WTC11 (cell line): ENCODE data around the gene ZSCAN10. TPM values are rescaled to one million over a fixed set of nuclear protein-coding genes. Genes with fewer than 3 reads are reported as not detected.

ENCODE experiments used
- ATAC-seq: fragments of 200-7000 bp; cut with Tn5 transposase; 2 replicates; pipeline ENCODE4 v1.10.0; 2021; ENCODE audit warnings: mild to moderate bottlenecking, moderate library complexity
- CTCF ChIA-PET: fragments of 300-600 bp; sonication (Branson Sonifier 250); formaldehyde crosslinking; loops from one replicate; lab custom pipeline; 2021; ENCODE audit warnings: antibody characterized with exemption; lab: Charles Lee
- POLR2A ChIA-PET: fragments of 350-600 bp; sonication (Branson Sonifier 250); formaldehyde crosslinking; loops from one replicate; lab custom pipeline; 2021; ENCODE audit warnings: antibody characterized with exemption; lab: Charles Lee
- DNase-seq: peaks from one replicate; pipeline ENCODE4 v3.0.0; 2021; ENCODE audit warnings: low spot score
- H3K27ac Mint-ChIP-seq: 2 replicates; pipeline ENCODE4 v1.8.0; 2021; ENCODE audit warnings: mixed read lengths
- H3K27me3 Mint-ChIP-seq: 2 replicates; pipeline ENCODE4 v1.8.0; 2021; ENCODE audit warnings: low read depth, mild to moderate bottlenecking, moderate library complexity, mixed read lengths
- H3K36me3 Mint-ChIP-seq: 2 replicates; pipeline ENCODE4 v1.8.0; 2021; ENCODE audit warnings: mixed read lengths
- H3K4me1 Mint-ChIP-seq: 2 replicates; pipeline ENCODE4 v1.8.0; 2022; ENCODE audit warnings: mixed read lengths
- H3K4me3 Mint-ChIP-seq: 2 replicates; pipeline ENCODE4 v1.8.0; 2021; ENCODE audit warnings: mild to moderate bottlenecking, moderate library complexity, mixed read lengths
- H3K9me3 Mint-ChIP-seq: 2 replicates; pipeline ENCODE4 v1.8.0; 2021; ENCODE audit warnings: mixed read lengths
- AFF4 ChIP-seq: sonication (generic); formaldehyde crosslinking; IDR thresholded peaks from 2 replicates; pipeline ENCODE4 v1.8.1; 2023; ENCODE audit warnings: mild to moderate bottlenecking, missing genetic modification reagents, borderline replicate concordance
- ATF3 ChIP-seq: sonication (generic); formaldehyde crosslinking; conservative IDR thresholded peaks from 2 replicates; pipeline ENCODE4 v1.8.1; 2022; ENCODE audit warnings: mild to moderate bottlenecking, missing genetic modification reagents
- CTCF ChIP-seq: fragments of 200-600 bp; IDR thresholded peaks from 2 replicates; pipeline ENCODE4 v1.8.0; 2022; ENCODE audit warnings: antibody characterized with exemption
- ETV6 ChIP-seq: sonication (generic); formaldehyde crosslinking; IDR thresholded peaks from 2 replicates; pipeline ENCODE4 v1.8.1; 2022; ENCODE audit warnings: mild to moderate bottlenecking, missing genetic modification reagents
- NR2C2 ChIP-seq: sonication (generic); formaldehyde crosslinking; IDR thresholded peaks from 2 replicates; pipeline ENCODE4 v1.8.0; 2022; ENCODE audit warnings: mild to moderate bottlenecking, missing genetic modification reagents
- PRDM15 ChIP-seq: sonication (generic); formaldehyde crosslinking; IDR thresholded peaks from 2 replicates; pipeline ENCODE4 v1.8.0; 2022; ENCODE audit warnings: missing genetic modification reagents
- SMAD4 ChIP-seq: sonication (generic); formaldehyde crosslinking; IDR thresholded peaks from 2 replicates; pipeline ENCODE4 v1.8.0; 2022; ENCODE audit warnings: mild to moderate bottlenecking, missing genetic modification reagents
- SP1 ChIP-seq: sonication (generic); formaldehyde crosslinking; conservative IDR thresholded peaks from 2 replicates; pipeline ENCODE4 v1.8.1; 2022; ENCODE audit warnings: missing genetic modification reagents
- ZNF121 ChIP-seq: sonication (generic); formaldehyde crosslinking; IDR thresholded peaks from 2 replicates; pipeline ENCODE4 v1.8.0; 2023; ENCODE audit warnings: missing genetic modification reagents
- ZNF532 ChIP-seq: fragments of 250-450 bp; sonication (Bioruptor Pico); IDR thresholded peaks from 2 replicates; pipeline ENCODE4 v1.9.0; 2021; ENCODE audit warnings: mild to moderate bottlenecking, borderline replicate concordance
- total RNA-seq: library from RNA; stranded (reverse); gene quantifications from 3 replicates; pipeline ENCODE4 v1.2.3, GENCODE V29; 2021

ZSCAN10 gene
- total RNA-seq, 1 experiment from 2014 or later: 263 TPM

- ChIA-PET CTCF (interaction anchor here (0.6 to 6.0 kb wide), 23 partner anchors 9 to 474 kb away, joined by 3 to 112 read pairs (median 5); partner anchors contain the start of genes TNFRSF12A, ZNF205 and ZSCAN10), POLR2A (no interaction called here)
- Mint-ChIP-seq H3K36me3 (peaks cover 9% of the 10 kb centered on the region; the same call in 1 of the 2 replicates), H3K27me3 (no peaks in the 10 kb centered on the region), H3K4me1 (peaks cover 38% of the 10 kb centered on the region), H3K9me3 (no peaks in the 10 kb centered on the region), H3K27ac (peak overlapping the region; percentile 83; the same call in 1 of the 2 replicates), H3K4me3 (peak overlapping the region; percentile 14)
- ATAC-seq (peak; percentile 48), DNase-seq (peak; percentile 81)
- TF ChIP-seq CTCF (peak; percentile 46; the same call in 1 of the 2 replicates), NR2C2 (no peak), PRDM15 (CRISPR knock-in tag) (peak; percentile 79)
Observed at GRCh38 chr16:3131755-3132377, 32.8 kb upstream of the ZSCAN10 start.

- H3K27me3 Mint-ChIP-seq: no peaks in the 10 kb centered on the region
- peaks cover 42% of the 10 kb centered on the region for H3K4me1 Mint-ChIP-seq
- peak overlapping the region; percentile 95 for H3K27ac Mint-ChIP-seq
- H3K9me3 Mint-ChIP-seq: no peaks in the 10 kb centered on the region
- POLR2A ChIA-PET: interaction anchor here (0.8 to 1.6 kb wide), 8 partner anchors 14 to 101 kb away, joined by 3 to 8 read pairs (median 4); partner anchors contain the start of gene ZSCAN10
- CTCF ChIA-PET: interaction anchor here (0.7 to 6.0 kb wide), 51 partner anchors 8 to 361 kb away, joined by 3 to 112 read pairs (median 6); partner anchors contain the start of genes FLYWCH1, HCFC1R1, KREMEN2 and OR1F1
- H3K36me3 Mint-ChIP-seq: peaks cover 9% of the 10 kb centered on the region; the same call in 1 of the 2 replicates
- ATAC-seq (peak; percentile 58), DNase-seq (peak; percentile 69)
- peak overlapping the region; percentile 45 for H3K4me3 Mint-ChIP-seq
- TF ChIP-seq AFF4 (CRISPR knock-in tag) (no peak), SP1 (CRISPR knock-in tag) (0 out of 2 replicates have a peak, but pooled peaks have one; percentile 25), ZNF121 (no peak), ZNF532 (CRISPR knock-in tag) (0 out of 2 replicates have a peak, but pooled peaks have one; percentile 19), ETV6 (CRISPR knock-in tag) (0 out of 2 replicates have a peak, but pooled peaks have one; percentile 21), ATF3 (CRISPR knock-in tag) (no peak), SMAD4 (CRISPR knock-in tag) (no peak), CTCF (peak; percentile 87)
Observed at GRCh38 chr16:3129137-3130131, 30.3 kb upstream of the ZSCAN10 start.
